Measurements from ENCODE around the gene POMC.

POMC gene

GRCh38 chr2:25197336-25198208 lies 29.2 kb upstream of the POMC start:
- Histone ChIP-seq H3K27me3 (replicated peaks in 2 of 5; ENCODE audit: control insufficient read depth in 4 of 5, insufficient read depth in 5 of 5, low read length in 4 of 5) (no peaks in the 10 kb centered on the region), H3K4me1 (ENCODE audit: control extremely low read depth in 1 of 4, control insufficient read depth in 4 of 4, insufficient read depth in 4 of 4, low read length in 3 of 4) (peaks cover 0 to 22% (median 17%) of the 10 kb centered on the region in 4 experiments), H3K9me3 (ENCODE audit: control extremely low read depth in 1 of 5, control insufficient read depth in 4 of 5, insufficient read depth in 2 of 5, low read depth in 1 of 5, low read length in 4 of 5) (no peaks in the 10 kb centered on the region), H3K36me3 (ENCODE audit: control insufficient read depth in 4 of 4, insufficient read depth in 4 of 4, low read length in 3 of 4) (no peaks in the 10 kb centered on the region), H3K27ac (ENCODE audit: insufficient read depth in 1 of 2, low read depth in 1 of 2, low read length in 2 of 2, poor library complexity in 1 of 2, severe bottlenecking in 2 of 2) (no peak overlapping the region), H3K4me3 (ENCODE audit: control insufficient read depth in 1 of 7, extremely low read depth in 1 of 7, insufficient read depth in 4 of 7, low read depth in 2 of 7, low read length in 6 of 7) (no peak overlapping the region)
- DNase-seq: no peak
- WGBS (ENCODE audit: insufficient coverage): 63% methylated on average over 10 of the region's 12 CpGs
- POLR2A ChIA-PET: no interaction called here
- CTCF ChIA-PET: interaction anchor here (0.7 to 4.5 kb wide), 12 partner anchors 9 to 298 kb away, joined by 3 to 55 read pairs (median 6); partner anchors contain the start of gene POMC

- no peaks in the 10 kb centered on the region for H3K36me3 ChIP-seq (ENCODE audit: control insufficient read depth in 4 of 4, insufficient read depth in 4 of 4, low read length in 3 of 4)
- peaks cover 0 to 14% (median 11%) of the 10 kb centered on the region in 4 experiments for H3K4me1 ChIP-seq (ENCODE audit: control extremely low read depth in 1 of 4, control insufficient read depth in 4 of 4, insufficient read depth in 4 of 4, low read length in 3 of 4)
- CTCF ChIA-PET: interaction anchor here (1.2 to 4.5 kb wide), 12 partner anchors 10 to 219 kb away, joined by 3 to 55 read pairs (median 4); partner anchors contain the start of gene POMC
- over 99% methylated on average over 9 of the region's 9 CpGs for WGBS (ENCODE audit: insufficient coverage)
- DNase-seq: no peak
- no peak overlapping the region for H3K4me3 ChIP-seq (ENCODE audit: control insufficient read depth in 1 of 7, extremely low read depth in 1 of 7, insufficient read depth in 4 of 7, low read depth in 2 of 7, low read length in 6 of 7)
- H3K27me3 ChIP-seq (replicated peaks in 2 of 5; ENCODE audit: control insufficient read depth in 4 of 5, insufficient read depth in 5 of 5, low read length in 4 of 5): no peaks in the 10 kb centered on the region
- no peaks in the 10 kb centered on the region for H3K9me3 ChIP-seq (ENCODE audit: control extremely low read depth in 1 of 5, control insufficient read depth in 4 of 5, insufficient read depth in 2 of 5, low read depth in 1 of 5, low read length in 4 of 5)
- no peak overlapping the region for H3K27ac ChIP-seq (ENCODE audit: insufficient read depth in 1 of 2, low read depth in 1 of 2, low read length in 2 of 2, poor library complexity in 1 of 2, severe bottlenecking in 2 of 2)
- POLR2A ChIA-PET: interaction anchor here (0.8 kb wide), 1 partner anchor 21 kb away, joined by 3 read pairs; no protein-coding TSS in a partner anchor
Measured at GRCh38 chr2:25194576-25195122, 26.3 kb upstream of the POMC start.

GRCh38 chr2:25190536-25190935 lies 22.2 kb upstream of the POMC start:
- no peaks in the 10 kb centered on the region for H3K27me3 ChIP-seq (replicated peaks in 2 of 5; ENCODE audit: control insufficient read depth in 4 of 5, insufficient read depth in 5 of 5, low read length in 4 of 5)
- CTCF ChIA-PET: interaction anchor here (1.1 to 1.4 kb wide), 2 partner anchors 21 to 24 kb away, joined by 3 to 4 read pairs; no protein-coding TSS in a partner anchor
- no peak for DNase-seq
- H3K36me3 ChIP-seq (ENCODE audit: control insufficient read depth in 4 of 4, insufficient read depth in 4 of 4, low read length in 3 of 4): no peaks in the 10 kb centered on the region
- POLR2A ChIA-PET: no interaction called here
- H3K4me3 ChIP-seq (ENCODE audit: control insufficient read depth in 1 of 7, extremely low read depth in 1 of 7, insufficient read depth in 4 of 7, low read depth in 2 of 7, low read length in 6 of 7): no peak overlapping the region
- H3K4me1 ChIP-seq (ENCODE audit: control extremely low read depth in 1 of 4, control insufficient read depth in 4 of 4, insufficient read depth in 4 of 4, low read length in 3 of 4): no peaks in the 10 kb centered on the region
- no peak overlapping the region for H3K27ac ChIP-seq (ENCODE audit: insufficient read depth in 1 of 2, low read depth in 1 of 2, low read length in 2 of 2, poor library complexity in 1 of 2, severe bottlenecking in 2 of 2)
- H3K9me3 ChIP-seq (ENCODE audit: control extremely low read depth in 1 of 5, control insufficient read depth in 4 of 5, insufficient read depth in 2 of 5, low read depth in 1 of 5, low read length in 4 of 5): no peaks in the 10 kb centered on the region
- WGBS (ENCODE audit: insufficient coverage): 95% methylated on average over 4 of the region's 5 CpGs

- Histone ChIP-seq H3K27me3 (replicated peaks in 2 of 5; ENCODE audit: control insufficient read depth in 4 of 5, insufficient read depth in 5 of 5, low read length in 4 of 5) (no peaks in the 10 kb centered on the region), H3K4me1 (ENCODE audit: control extremely low read depth in 1 of 4, control insufficient read depth in 4 of 4, insufficient read depth in 4 of 4, low read length in 3 of 4) (no peaks in the 10 kb centered on the region), H3K36me3 (ENCODE audit: control insufficient read depth in 4 of 4, insufficient read depth in 4 of 4, low read length in 3 of 4) (no peaks in the 10 kb centered on the region), H3K9me3 (ENCODE audit: control extremely low read depth in 1 of 5, control insufficient read depth in 4 of 5, insufficient read depth in 2 of 5, low read depth in 1 of 5, low read length in 4 of 5) (no peaks in the 10 kb centered on the region), H3K27ac (ENCODE audit: insufficient read depth in 1 of 2, low read depth in 1 of 2, low read length in 2 of 2, poor library complexity in 1 of 2, severe bottlenecking in 2 of 2) (no peak overlapping the region), H3K4me3 (ENCODE audit: control insufficient read depth in 1 of 7, extremely low read depth in 1 of 7, insufficient read depth in 4 of 7, low read depth in 2 of 7, low read length in 6 of 7) (no peak overlapping the region)
- CTCF ChIA-PET: interaction anchor here (1.6 to 2.1 kb wide), 2 partner anchors 8 to 22 kb away, joined by 3 to 8 read pairs; no protein-coding TSS in a partner anchor
- no peak for DNase-seq
- 97% methylated on average over 4 of the region's 4 CpGs for WGBS (ENCODE audit: insufficient coverage)
- POLR2A ChIA-PET: no interaction called here
Measured at GRCh38 chr2:25188405-25188804, 20.0 kb upstream of the POMC start.

- WGBS (ENCODE audit: insufficient coverage): 93% methylated on average over 8 of the region's 11 CpGs
- no peaks in the 10 kb centered on the region for H3K4me1 ChIP-seq (ENCODE audit: control extremely low read depth in 1 of 4, control insufficient read depth in 4 of 4, insufficient read depth in 4 of 4, low read length in 3 of 4)
- ChIA-PET CTCF (interaction anchor here (1.6 to 2.1 kb wide), 2 partner anchors 8 to 21 kb away, joined by 3 to 8 read pairs; no protein-coding TSS in a partner anchor), POLR2A (no interaction called here)
- no peak for DNase-seq
- no peak overlapping the region for H3K27ac ChIP-seq (ENCODE audit: insufficient read depth in 1 of 2, low read depth in 1 of 2, low read length in 2 of 2, poor library complexity in 1 of 2, severe bottlenecking in 2 of 2)
- no peaks in the 10 kb centered on the region for H3K36me3 ChIP-seq (ENCODE audit: control insufficient read depth in 4 of 4, insufficient read depth in 4 of 4, low read length in 3 of 4)
- no peaks in the 10 kb centered on the region for H3K27me3 ChIP-seq (replicated peaks in 2 of 5; ENCODE audit: control insufficient read depth in 4 of 5, insufficient read depth in 5 of 5, low read length in 4 of 5)
- H3K4me3 ChIP-seq (ENCODE audit: control insufficient read depth in 1 of 7, extremely low read depth in 1 of 7, insufficient read depth in 4 of 7, low read depth in 2 of 7, low read length in 6 of 7): no peak overlapping the region
- no peaks in the 10 kb centered on the region for H3K9me3 ChIP-seq (ENCODE audit: control extremely low read depth in 1 of 5, control insufficient read depth in 4 of 5, insufficient read depth in 2 of 5, low read depth in 1 of 5, low read length in 4 of 5)
Measured at GRCh38 chr2:25187729-25188350, 19.5 kb upstream of the POMC start.

- Histone ChIP-seq H3K9me3 (ENCODE audit: control extremely low read depth in 1 of 5, control insufficient read depth in 4 of 5, insufficient read depth in 2 of 5, low read depth in 1 of 5, low read length in 4 of 5) (no peaks in the 10 kb centered on the region), H3K4me3 (ENCODE audit: control insufficient read depth in 1 of 7, extremely low read depth in 1 of 7, insufficient read depth in 4 of 7, low read depth in 2 of 7, low read length in 6 of 7) (no peak overlapping the region), H3K36me3 (ENCODE audit: control insufficient read depth in 4 of 4, insufficient read depth in 4 of 4, low read length in 3 of 4) (no peaks in the 10 kb centered on the region), H3K27me3 (replicated peaks in 2 of 5; ENCODE audit: control insufficient read depth in 4 of 5, insufficient read depth in 5 of 5, low read length in 4 of 5) (no peaks in the 10 kb centered on the region), H3K4me1 (ENCODE audit: control extremely low read depth in 1 of 4, control insufficient read depth in 4 of 4, insufficient read depth in 4 of 4, low read length in 3 of 4) (no peaks in the 10 kb centered on the region), H3K27ac (ENCODE audit: insufficient read depth in 1 of 2, low read depth in 1 of 2, low read length in 2 of 2, poor library complexity in 1 of 2, severe bottlenecking in 2 of 2) (no peak overlapping the region)
- ChIA-PET POLR2A (interaction anchor here (0.7 kb wide), 1 partner anchor 539 kb away, joined by 3 read pairs; no protein-coding TSS in a partner anchor), CTCF (interaction anchor here (1.0 to 2.6 kb wide), 3 partner anchors 10 to 18 kb away, joined by 3 to 6 read pairs (median 4); no protein-coding TSS in a partner anchor)
- WGBS (ENCODE audit: insufficient coverage): 93% methylated on average over 5 of the region's 5 CpGs
- DNase-seq: no peak
Measured at GRCh38 chr2:25184254-25184653, 15.9 kb upstream of the POMC start.
